Putamen (tissue), 1 donor: ENCODE data around the gene TAAR9.

Experiments
- DNase-seq: peaks from one replicate; pipeline ENCODE4 v3.0.0-alpha.2; 2016; ENCODE audit warnings: low spot score

The TAAR9 gene, protein sequence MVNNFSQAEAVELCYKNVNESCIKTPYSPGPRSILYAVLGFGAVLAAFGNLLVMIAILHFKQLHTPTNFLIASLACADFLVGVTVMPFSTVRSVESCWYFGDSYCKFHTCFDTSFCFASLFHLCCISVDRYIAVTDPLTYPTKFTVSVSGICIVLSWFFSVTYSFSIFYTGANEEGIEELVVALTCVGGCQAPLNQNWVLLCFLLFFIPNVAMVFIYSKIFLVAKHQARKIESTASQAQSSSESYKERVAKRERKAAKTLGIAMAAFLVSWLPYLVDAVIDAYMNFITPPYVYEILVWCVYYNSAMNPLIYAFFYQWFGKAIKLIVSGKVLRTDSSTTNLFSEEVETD

GRCh38 chr6:132537977-132538376, at the start of gene TAAR9:
TSS of gene TAAR9 (plus strand) at chr6:132538277. CDS start at chr6:132538290, 13 bp downstream.
- DNase-seq, result no peak

DNA sequence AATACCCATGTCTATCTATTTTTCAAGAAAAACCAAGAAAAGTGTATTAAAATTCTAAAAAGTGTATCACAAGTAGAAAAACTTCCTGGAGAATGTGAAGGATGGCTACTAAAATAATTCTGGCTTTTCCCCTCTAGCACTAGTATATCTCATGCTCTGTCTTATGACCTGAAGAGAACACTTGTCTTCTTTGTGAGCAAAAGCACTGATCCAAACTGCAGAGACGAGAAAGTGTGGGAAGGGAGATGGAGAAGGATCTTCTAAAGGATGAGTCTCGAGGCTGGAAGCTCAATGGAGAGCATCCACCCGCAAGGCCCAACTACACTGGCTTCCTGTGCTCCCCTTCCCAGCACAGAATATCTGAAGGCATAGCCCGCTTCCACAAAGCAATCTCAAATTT, 48.7 kb upstream of the TAAR9 start:
- no peak for DNase-seq

DNA sequence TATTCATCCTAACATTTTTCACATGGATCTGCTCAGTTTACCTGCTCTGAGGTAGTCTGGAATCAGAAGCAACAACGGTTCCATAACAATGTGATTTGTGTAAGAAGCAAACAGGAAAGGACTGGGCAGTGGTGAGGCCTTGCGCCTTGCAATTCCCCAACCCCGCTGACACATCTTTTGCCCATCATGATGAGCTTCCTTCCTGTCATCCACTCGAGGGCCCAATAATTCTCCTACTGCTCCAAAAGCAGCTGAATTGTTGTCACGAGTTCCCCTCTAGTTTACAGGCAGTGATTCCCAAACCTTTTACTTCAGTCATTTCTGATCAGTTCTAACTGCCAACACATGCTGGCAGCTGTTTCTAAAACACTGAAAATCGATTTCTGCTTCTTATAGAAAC, 48.1 kb upstream of the TAAR9 start:
- no peak for DNase-seq

GRCh38 chr6:132490478-132491204, 47.4 kb upstream of the TAAR9 start:
- no peak for DNase-seq

- DNase-seq, result no peak
Measured at GRCh38 chr6:132491303-132491702, 46.8 kb upstream of the TAAR9 start.

DNA sequence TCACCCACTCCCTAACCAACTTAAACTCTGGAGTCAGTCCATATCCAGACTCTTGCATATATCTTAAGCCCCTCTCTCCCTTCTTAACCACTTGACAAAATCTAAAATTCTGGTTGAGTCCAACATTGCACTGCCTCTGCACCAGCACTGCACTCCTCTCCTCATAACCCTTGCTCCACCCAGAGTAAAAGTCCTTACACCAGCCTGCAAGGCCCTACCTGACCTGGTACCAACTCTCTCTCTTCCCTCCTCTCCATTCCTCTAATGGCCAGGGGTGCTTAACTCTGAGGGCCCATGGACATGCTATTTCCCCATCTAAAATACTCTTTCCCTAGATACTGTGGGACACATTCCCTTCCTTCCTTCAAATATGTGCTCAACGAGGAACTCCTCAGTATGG, 46.2 kb upstream of the TAAR9 start:
- no peak for DNase-seq

GRCh38 chr6:132494954-132495353, 43.1 kb upstream of the TAAR9 start:
- no peak for DNase-seq

DNA sequence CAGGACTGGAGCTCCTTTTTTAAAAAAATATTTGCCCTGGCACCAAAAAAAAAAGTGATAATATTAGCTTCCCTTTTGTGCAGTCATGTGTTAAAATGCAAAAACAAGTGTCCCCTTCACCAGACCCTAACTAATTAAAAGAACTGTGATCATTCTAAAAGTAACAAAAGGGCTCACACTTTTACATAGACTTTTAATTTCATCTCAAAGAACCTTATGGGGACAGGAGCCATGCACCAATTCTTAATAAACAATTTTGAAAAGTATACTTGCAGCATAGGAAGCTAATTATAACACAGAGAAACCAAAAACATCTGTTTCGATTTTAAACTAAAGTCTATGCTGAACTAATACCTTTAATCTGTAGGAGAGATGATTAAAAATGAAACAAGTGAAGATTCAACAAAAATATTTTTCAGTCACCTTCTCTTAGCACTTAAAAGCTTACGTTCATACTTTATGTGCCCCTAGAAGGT, 42.4 kb upstream of the TAAR9 start:
- DNase-seq, result no peak

GRCh38 chr6:132496519-132497180, 41.4 kb upstream of the TAAR9 start:
- DNase-seq, result no peak

DNA sequence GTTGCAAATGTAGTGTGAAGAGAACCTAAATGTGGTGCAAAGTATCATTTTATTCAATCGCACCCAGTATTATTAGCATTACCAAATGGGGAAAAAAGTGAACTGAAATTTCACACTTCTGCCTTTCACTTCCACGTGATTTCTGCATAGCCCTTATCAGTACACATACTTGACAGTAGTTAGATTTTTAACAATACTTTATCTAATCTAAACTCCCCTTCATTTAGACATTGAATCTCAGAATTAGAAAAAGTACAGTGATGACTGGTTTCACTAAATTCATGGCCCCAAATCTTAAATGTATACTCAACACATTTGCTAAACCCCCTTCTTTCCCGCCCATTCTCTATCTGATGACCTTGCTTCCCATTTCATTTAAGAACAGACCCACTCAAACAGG, 39.4 kb upstream of the TAAR9 start:
- no peak for DNase-seq

DNA sequence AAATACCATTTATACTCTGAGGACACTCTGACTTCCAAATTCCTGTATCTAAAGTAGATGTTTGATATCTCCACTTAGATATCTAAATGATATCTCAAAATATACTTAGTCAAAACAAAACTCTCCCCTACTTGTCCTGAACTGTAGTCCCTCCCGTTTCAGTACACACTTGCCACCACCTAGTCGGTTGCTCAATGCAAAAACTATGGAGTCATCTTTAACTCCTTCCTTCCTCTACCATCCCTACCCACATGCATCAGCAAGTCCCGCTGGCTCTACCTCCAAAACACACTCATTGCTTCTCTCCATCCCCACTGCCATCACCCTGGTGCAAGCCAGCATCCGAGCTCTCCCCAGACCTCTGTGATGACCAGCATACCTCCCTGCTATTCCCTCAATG, 38.3 kb upstream of the TAAR9 start:
- DNase-seq, result no peak

GRCh38 chr6:132504757-132505156, 33.3 kb upstream of the TAAR9 start:
- no peak for DNase-seq

DNA sequence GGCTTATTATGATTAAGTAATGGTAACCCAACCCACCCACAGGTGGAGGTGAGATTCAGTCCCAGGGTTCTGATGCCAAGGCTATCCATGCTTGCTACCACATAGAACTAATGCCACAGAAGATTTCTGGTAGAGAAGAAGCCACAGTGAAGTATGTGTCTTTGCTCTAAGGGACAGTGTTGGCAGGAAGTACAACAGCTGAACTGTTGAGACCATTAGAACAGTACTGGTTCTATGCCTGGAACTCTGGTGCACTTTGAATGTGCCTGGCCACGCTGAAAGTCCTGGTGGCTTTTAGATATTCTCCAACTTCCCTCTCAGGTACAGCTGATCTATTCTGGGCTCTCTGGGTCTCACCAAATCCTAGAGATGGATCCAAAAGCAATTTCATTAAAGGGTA, 32.9 kb upstream of the TAAR9 start:
- DNase-seq, result no peak

GRCh38 chr6:132506461-132506860, 31.6 kb upstream of the TAAR9 start:
- no peak for DNase-seq

GRCh38 chr6:132506869-132507808, 30.9 kb upstream of the TAAR9 start:
- DNase-seq, result no peak

GRCh38 chr6:132511210-132511830, 26.8 kb upstream of the TAAR9 start:
- no peak for DNase-seq

- DNase-seq, result no peak
Measured at GRCh38 chr6:132511831-132512220, 26.3 kb upstream of the TAAR9 start.

- DNase-seq, result no peak
Measured at GRCh38 chr6:132512342-132512637, 25.8 kb upstream of the TAAR9 start.

DNA sequence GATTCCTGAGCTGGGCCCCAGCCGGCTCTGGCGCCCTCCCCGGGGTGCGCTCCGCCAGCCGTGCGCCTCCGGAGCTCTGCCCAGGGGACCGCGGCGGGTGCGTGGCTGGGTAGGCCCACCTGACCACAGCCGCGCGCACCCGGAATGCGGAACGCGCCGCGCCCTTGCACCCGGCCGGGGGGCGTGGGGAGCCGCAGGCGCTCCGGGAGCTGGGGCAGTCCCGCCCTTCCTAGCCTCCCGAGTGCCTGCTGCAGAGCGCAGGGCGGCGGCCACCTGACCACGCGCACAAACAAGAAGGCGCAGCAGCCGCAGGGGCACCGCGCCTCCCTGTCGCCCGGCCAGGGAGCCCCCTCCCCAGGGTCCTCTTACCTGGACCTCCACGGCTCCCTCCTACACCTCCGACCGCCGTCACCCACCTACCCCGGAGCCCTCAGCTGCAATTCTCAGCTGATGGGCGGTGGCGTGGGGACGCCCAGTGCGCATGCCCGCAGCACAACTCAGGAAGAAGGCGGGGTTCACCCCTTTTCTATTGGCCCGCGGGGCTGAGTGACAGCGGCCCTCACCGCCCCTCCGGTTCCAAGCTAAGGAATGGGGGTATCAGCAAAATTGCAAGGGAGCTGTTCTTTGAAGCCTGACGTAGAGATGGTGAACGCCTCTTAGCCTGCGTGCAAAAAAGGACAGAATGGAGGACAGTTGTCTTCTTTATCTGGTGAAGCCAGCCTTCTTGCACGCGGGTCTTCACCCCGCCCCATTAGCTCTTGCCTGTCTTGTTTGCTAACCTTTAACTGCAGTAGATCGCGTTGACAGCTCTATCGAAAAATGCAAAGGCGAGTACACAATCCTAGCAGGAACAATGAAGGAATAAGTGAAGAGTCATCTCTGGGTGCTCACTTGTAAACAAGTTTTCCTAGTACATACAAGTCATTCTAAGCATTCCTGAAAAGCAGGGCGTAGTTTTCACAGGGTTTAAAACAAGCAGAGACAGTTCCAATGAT, 25.1 kb upstream of the TAAR9 start, which contains the start of gene STX7:
STX7 (minus strand) TSS at position 479 of the 995 bp plus-strand sequence. CDS start 9,586 bp downstream, outside the sequence.
- DNase-seq, result peak; percentile 96
